Activated CD4-positive, alpha-beta T cell treated with anti-CD3 and anti-CD28 coated beads, Interleukin-10, Interleukin-2, amounts not matched to agents 100 ng/mL and 50 ng/mL, durations not matched to agents 16 hours and 8 hours (primary cell): ENCODE measurements around the gene PAXX.
A peak's percentile ranks its signal among the peaks of the same experiment; 100 is the strongest.

Experiments
- DNase-seq: peaks from one replicate; pipeline ENCODE4 v3.0.0-alpha.2; 2020

Gene PAXX

GRCh38 chr9:136983167-136983566 lies 9.1 kb upstream of the PAXX start:
- DNase-seq, result no peak

- DNase-seq, result no peak
These were observed 8.4 kb upstream of the PAXX start for GRCh38 chr9:136983656-136984314.

- no peak for DNase-seq
These were observed 7.7 kb upstream of the PAXX start for GRCh38 chr9:136984464-136985026.

GRCh38 chr9:136985027-136985602 lies 7.1 kb upstream of the PAXX start:
- DNase-seq, result no peak

GRCh38 chr9:136985853-136986252 lies 6.4 kb upstream of the PAXX start:
- no peak for DNase-seq

GRCh38 chr9:136988872-136989271 lies 3.4 kb upstream of the PAXX start:
- DNase-seq, result no peak

GRCh38 chr9:136990242-136990911 lies 1.8 kb upstream of the PAXX start:
- DNase-seq, result no peak

- no peak for DNase-seq
These were observed 672 bp downstream of the PAXX start for GRCh38 chr9:136992819-136993369.

- no peak for DNase-seq
These were observed 2.1 kb downstream of the PAXX start for GRCh38 chr9:136994180-136994887.

- no peak for DNase-seq
These were observed 2.6 kb downstream of the PAXX start for GRCh38 chr9:136994888-136995230.

GRCh38 chr9:136995362-136995761 lies 3.1 kb downstream of the PAXX start:
- DNase-seq, result no peak

- DNase-seq, result no peak
These were observed 3.6 kb downstream of the PAXX start for GRCh38 chr9:136995772-136996311.

- peak; percentile 34 for DNase-seq
These were observed 4.4 kb downstream of the PAXX start, which contains the start of gene CLIC3 for GRCh38 chr9:136996361-136997292. Gene CLIC3, minus strand, starts transcription at chr9:136996568. Its CDS starts 25 bp downstream, at chr9:136996543.

- DNase-seq, result no peak
These were observed 5.1 kb downstream of the PAXX start for GRCh38 chr9:136997371-136997770.

- DNase-seq, result peak; percentile 33
These were observed 5.6 kb downstream of the PAXX start for GRCh38 chr9:136997830-136998234.

GRCh38 chr9:137000177-137000930 lies 8.1 kb downstream of the PAXX start:
- DNase-seq, result peak; percentile 73

- no peak for DNase-seq
These were observed 9.8 kb downstream of the PAXX start for GRCh38 chr9:137001857-137002645.

- no peak for DNase-seq
These were observed 10.4 kb downstream of the PAXX start for GRCh38 chr9:137002646-137003041.

GRCh38 chr9:137004285-137004684 lies 12.1 kb downstream of the PAXX start:
- peak; percentile 26 for DNase-seq
